Colonic mucosa (tissue), 4 donors: ENCODE data around the gene ZNF282. TPM values are rescaled to one million over a fixed set of nuclear protein-coding genes. Genes with fewer than 3 reads are reported as not detected.
"Not testable (repeated sequence)": the region's sequence is repeated elsewhere in the genome, so short reads cannot be mapped to it uniquely, and the experiment has no call there.

Experiments used
- DNase-seq: peaks from one replicate; pipeline ENCODE4 v3.0.0-alpha.2; 2020
- H3K27ac ChIP-seq: fragments of 200-600 bp; one replicate; pipeline ENCODE4 v1.8.0; 2021
- H3K27me3 ChIP-seq: fragments of 200-600 bp; one replicate; pipeline ENCODE4 v1.8.0; 2021
- H3K36me3 ChIP-seq: fragments of 200-600 bp; one replicate; pipeline ENCODE4 v1.8.0; 2021
- H3K4me1 ChIP-seq: fragments of 200-600 bp; one replicate; pipeline ENCODE4 v1.8.0; 2021; ENCODE audit warnings: mild to moderate bottlenecking
- H3K4me3 ChIP-seq: fragments of 200-600 bp; one replicate; pipeline ENCODE4 v1.8.0; 2021
- H3K9ac ChIP-seq, 2 donors: one replicate each; pipeline ENCODE4 v1.7.0; 2013; ENCODE audit warnings: control low read depth in 2 of 2, low read depth in 2 of 2, low read length in 2 of 2
- H3K9me3 ChIP-seq: fragments of 200-600 bp; one replicate; pipeline ENCODE4 v1.8.0; 2021
- intact Hi-C: fragments of 100-400 bp; cut with DNase I; formaldehyde crosslinking; loops from one replicate; pipeline ENCODE4 v1.14.1; 2022
- total RNA-seq, 2 donors: library from RNA; stranded (reverse); fragmentation: NEBNext Ultra II Directional in 1 of 2; extraction: Animal tissue kit (Norgen Biotek cat#: 25700) in 1 of 2; gene quantifications; one replicate each; pipeline ENCODE4 v1.2.1, GENCODE V29; 2021
- TF ChIP-seq, protein P1 (sequence below): fragments of 200-600 bp; IDR thresholded peaks from one replicate; pipeline ENCODE4 v1.8.0; 2022; ENCODE audit warnings: antibody characterized with exemption, mild to moderate bottlenecking
- donor health status: healthy.
- donor health status: DM: no; HTN: no; CAD: no.
- donor health status: DM: no; HTN: no; CAD: no.

ZNF282 gene
- total RNA-seq, 2 donors from 2014 or later: 24.1 to 31.5 TPM

DNA sequence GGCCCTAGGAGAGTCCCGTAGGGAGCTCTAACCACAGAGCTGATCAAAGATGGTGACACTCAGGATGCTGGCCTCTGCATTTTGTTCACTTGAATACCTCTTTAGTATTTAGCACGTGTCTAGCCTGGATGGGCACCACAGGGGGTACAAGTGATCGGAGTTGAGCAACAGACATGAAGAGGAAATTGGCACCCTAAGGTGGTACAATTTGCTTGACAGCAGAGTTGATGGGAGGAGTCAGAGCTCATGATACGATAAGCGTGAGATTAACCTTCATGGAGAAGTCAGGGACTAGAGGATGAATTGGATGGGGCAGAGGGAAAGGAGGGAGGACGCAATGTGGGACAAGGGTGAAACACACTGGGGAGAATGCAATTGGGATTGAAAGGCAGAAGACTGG, 34.2 kb downstream of the ZNF282 start:
- Histone ChIP-seq H3K36me3 (no peaks in the 10 kb centered on the region), H3K9me3 (no peaks in the 10 kb centered on the region), H3K4me3 (no peak overlapping the region), H3K4me1 (no peaks in the 10 kb centered on the region), H3K27me3 (no peaks in the 10 kb centered on the region), H3K9ac (no peak overlapping the region), H3K27ac (no peak overlapping the region)
- TF ChIP-seq, protein P1, sequence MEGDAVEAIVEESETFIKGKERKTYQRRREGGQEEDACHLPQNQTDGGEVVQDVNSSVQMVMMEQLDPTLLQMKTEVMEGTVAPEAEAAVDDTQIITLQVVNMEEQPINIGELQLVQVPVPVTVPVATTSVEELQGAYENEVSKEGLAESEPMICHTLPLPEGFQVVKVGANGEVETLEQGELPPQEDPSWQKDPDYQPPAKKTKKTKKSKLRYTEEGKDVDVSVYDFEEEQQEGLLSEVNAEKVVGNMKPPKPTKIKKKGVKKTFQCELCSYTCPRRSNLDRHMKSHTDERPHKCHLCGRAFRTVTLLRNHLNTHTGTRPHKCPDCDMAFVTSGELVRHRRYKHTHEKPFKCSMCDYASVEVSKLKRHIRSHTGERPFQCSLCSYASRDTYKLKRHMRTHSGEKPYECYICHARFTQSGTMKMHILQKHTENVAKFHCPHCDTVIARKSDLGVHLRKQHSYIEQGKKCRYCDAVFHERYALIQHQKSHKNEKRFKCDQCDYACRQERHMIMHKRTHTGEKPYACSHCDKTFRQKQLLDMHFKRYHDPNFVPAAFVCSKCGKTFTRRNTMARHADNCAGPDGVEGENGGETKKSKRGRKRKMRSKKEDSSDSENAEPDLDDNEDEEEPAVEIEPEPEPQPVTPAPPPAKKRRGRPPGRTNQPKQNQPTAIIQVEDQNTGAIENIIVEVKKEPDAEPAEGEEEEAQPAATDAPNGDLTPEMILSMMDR: no peak
- intact Hi-C loops: no loop called here
- no peak for DNase-seq

DNA sequence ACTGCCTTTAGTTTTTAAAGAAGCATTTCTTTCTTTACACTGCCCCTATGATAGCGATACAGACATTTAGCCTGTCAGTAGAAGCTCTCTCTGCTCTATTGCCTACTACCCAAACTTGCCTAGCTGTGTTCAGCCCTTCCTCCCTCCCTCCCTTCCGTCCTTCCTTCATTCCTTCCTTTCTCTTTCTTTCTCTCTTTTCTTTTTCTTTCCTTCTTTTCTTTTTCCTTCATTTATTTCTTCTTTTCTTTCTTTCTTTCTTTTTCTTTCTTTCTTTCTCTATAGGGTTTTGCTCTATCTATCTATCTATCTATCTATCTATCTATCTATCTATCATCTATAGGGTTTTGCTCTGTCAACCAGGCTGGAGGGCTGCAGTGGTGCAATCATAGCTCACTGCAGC, 37.0 kb downstream of the ZNF282 start:
- intact Hi-C loops: no loop called here
- Histone ChIP-seq H3K36me3 (no peaks in the 10 kb centered on the region), H3K4me3 (no peak overlapping the region)

DNA sequence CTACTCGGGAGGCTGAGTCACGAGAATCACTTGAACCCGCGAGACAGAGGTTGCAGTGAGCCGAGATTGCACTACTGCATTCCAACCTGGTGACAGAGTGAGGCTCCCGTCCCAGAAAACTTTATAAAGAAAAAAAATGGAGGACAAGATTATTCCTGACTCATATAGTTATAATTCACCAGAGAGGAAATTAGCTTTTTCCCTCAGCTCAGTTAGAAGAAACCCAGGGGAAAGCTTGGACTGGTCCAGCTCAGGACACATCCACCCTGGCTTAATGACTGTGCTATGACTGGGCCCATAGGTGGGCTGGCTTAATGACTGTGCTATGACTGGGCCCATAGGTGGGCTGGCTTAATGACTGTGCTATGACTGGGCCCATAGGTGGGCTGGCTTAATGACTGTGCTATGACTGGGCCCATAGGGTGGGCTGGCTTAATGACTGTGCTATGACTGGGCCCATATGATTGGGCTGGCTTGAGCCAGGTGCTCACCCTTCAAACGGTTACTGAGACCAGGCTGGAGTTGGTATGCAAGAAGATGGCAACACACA, 38.4 kb downstream of the ZNF282 start:
- H3K4me3 ChIP-seq, H3K9me3 ChIP-seq, H3K36me3 ChIP-seq, DNase-seq, H3K27me3 ChIP-seq, H3K27ac ChIP-seq, intact Hi-C loops, H3K4me1 ChIP-seq, H3K9ac ChIP-seq: not testable (repeated sequence)

More for the DNA sequence above, 37.0 kb downstream of the ZNF282 start:
- Histone ChIP-seq H3K27ac (no peak overlapping the region), H3K9ac (no peak overlapping the region), H3K9me3 (no peaks in the 10 kb centered on the region), H3K4me1 (no peaks in the 10 kb centered on the region), H3K27me3 (no peaks in the 10 kb centered on the region)
- TF ChIP-seq, protein P1: no peak
- no peak for DNase-seq

DNA sequence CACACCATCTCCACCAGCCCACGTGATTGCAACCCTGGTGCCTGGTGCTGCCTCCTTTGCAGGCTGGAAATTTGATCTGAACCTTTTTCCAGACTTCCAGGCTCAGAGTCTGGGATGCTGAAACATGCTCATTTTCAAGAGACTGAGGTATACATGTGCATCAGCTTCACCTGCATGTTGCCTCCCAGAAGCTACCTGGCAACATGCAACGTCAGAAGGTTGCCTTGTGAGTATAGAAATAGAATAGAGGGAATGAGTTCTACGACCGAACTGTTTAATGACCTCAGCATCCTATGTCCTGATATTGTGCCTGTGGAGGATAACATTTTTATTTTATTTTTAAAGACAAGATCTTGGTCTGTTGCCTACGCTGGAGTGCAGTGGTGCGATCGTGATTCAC, 42.2 kb downstream of the ZNF282 start:
- TF ChIP-seq, protein P1: no peak
- no peaks in the 10 kb centered on the region for H3K36me3 ChIP-seq
- no peak overlapping the region for H3K9ac ChIP-seq
- H3K9me3 ChIP-seq: no peaks in the 10 kb centered on the region
- intact Hi-C loops: no loop called here
- DNase-seq: no peak
- H3K27ac ChIP-seq: no peak overlapping the region
- H3K27me3 ChIP-seq: no peaks in the 10 kb centered on the region
- no peak overlapping the region for H3K4me3 ChIP-seq
- peaks cover 7% of the 10 kb centered on the region for H3K4me1 ChIP-seq

DNA sequence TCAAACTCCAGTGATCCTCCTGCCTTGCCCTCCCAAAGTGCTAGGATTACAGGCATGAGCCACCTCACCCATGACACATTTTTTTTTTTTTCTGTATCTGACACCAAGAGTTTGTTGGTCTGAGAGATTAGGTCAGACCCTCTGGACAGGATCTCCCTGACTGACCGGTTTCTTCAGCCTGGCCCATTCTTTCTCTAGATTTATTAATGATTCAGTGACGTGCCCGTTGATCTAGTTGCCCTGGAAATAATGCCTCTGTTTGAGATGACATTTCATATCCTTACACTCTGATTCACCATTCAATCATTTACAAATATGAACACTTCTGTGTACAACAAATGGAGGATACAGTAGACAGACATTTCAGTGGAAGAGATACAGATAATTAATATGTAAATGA, 42.7 kb downstream of the ZNF282 start:
- H3K27me3 ChIP-seq: no peaks in the 10 kb centered on the region
- H3K4me3 ChIP-seq: no peak overlapping the region
- H3K9me3 ChIP-seq: no peaks in the 10 kb centered on the region
- TF ChIP-seq, protein P1: no peak
- H3K27ac ChIP-seq: no peak overlapping the region
- H3K4me1 ChIP-seq: peaks cover 7% of the 10 kb centered on the region
- H3K9ac ChIP-seq: no peak overlapping the region
- intact Hi-C loops: no loop called here
- DNase-seq: no peak
- H3K36me3 ChIP-seq: no peaks in the 10 kb centered on the region

DNA sequence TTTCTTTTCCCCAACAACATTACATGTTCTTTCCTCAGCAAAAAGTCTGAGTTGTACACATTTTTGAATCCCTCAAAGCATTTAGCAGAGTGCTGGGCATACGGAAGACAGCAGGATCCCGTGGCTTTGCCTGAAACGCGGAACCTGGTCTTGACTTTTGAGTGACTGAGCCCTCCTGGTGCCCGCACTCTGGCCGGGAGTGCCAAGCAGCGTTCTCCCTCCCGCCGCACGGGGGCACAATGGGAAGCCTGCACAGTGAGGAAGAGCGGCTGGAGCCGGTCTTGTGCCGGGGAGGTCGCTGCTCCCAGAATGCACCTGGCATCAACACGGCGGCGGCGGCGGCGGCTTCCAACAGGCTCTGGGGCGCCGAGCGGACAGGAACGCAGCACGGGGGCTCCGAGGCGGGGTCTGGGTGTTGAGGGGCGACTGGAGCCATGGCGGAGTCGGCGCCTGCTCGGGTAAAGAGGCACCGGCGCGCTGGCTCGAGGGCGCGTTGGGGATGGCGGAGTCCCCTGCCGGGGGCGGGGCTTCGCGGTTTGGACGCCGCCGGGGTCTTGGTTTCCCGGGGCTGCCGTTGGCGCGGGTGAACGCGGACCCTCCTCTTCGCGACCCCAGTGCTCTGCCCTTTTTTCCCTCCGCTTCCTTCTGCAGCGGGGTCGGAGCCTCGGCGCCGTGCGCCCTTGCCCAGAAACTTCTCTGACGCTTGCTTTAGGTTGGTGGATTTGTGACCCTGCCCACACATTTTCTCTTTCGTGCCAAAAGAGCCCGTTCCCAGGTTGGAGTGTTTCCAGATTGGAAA, 44.2 kb downstream of the ZNF282 start, which contains the start of gene ZNF212:
ZNF212 (plus strand) TSS at position 307 of the 799 bp plus-strand sequence; CDS start at position 435, 128 bp downstream.
- H3K4me3 ChIP-seq: peak within 1 kb of the TSS; percentile 96
- H3K9me3 ChIP-seq: no peaks in the 10 kb centered on the region
- peak within 1 kb of the TSS; percentile 75 to 80 for H3K9ac ChIP-seq
- DNase-seq: peak; percentile 95
- peaks cover 7% of the 10 kb centered on the region for H3K4me1 ChIP-seq
- peak within 1 kb of the TSS; percentile 51 for H3K27ac ChIP-seq
- H3K36me3 ChIP-seq: no peaks in the 10 kb centered on the region
- H3K27me3 ChIP-seq: no peaks in the 10 kb centered on the region
- TF ChIP-seq, protein P1: peak; percentile 80
- intact Hi-C loops: loop anchor here (5.0 kb wide), 1 partner anchor 42 kb away; the partner anchor contains the start of gene ZNF282
